Measurements from ENCODE around the gene GXYLT2.
"Not testable (repeated sequence)": the region's sequence is repeated elsewhere in the genome, so short reads cannot be mapped to it uniquely, and the experiment has no call there.

GXYLT2 gene

DNA sequence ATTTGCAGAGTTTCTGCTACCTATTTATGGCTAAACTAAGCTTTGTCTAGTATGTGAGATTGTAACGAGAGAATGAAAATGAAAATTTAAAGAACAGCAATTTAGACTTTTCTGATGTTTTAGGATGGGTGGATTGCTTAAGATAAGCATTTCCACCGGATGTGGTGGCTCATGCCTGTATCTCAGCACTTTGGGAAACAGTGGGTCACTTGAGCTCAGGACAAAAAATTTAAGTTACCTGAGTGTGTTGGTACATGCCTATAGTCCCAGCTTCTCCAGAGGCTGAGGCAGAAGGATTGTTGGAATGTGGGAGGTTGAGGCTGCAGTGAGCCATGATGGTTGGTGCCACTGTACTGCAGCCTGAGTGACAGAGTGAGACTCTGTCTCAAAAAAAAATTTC is 112.1 kb downstream of the GXYLT2 start:
- H3K27ac ChIP-seq = peak overlapping the region; percentile 20
- DNase-seq (ENCODE audit: low read depth, low spot score) = no peak

GRCh38 chr3:73003050-73003449 is 115.2 kb downstream of the GXYLT2 start:
- DNase-seq (ENCODE audit: low read depth, low spot score); H3K27ac ChIP-seq: not testable (repeated sequence)

DNA sequence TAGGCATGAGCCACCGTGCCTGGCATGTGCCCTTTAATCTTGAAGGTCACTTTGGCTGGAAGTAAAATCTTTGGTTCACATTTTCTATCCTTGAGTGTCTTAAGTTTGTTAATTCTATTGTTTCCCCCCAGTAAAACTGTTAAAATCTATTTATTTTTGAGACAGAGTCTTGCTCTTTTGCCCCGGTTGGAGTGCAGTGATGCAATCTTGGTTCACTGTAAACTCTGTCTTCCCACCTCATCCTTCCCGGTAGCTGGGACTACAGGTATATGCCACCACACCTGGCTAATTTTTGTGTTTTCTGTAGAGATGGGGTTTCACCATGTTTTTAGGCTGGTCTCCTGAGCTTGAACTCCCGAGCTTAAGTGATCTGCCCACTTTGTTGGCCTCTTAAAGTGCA is 116.5 kb downstream of the GXYLT2 start:
- no peak overlapping the region for H3K27ac ChIP-seq
- no peak for DNase-seq (ENCODE audit: low read depth, low spot score)

DNA sequence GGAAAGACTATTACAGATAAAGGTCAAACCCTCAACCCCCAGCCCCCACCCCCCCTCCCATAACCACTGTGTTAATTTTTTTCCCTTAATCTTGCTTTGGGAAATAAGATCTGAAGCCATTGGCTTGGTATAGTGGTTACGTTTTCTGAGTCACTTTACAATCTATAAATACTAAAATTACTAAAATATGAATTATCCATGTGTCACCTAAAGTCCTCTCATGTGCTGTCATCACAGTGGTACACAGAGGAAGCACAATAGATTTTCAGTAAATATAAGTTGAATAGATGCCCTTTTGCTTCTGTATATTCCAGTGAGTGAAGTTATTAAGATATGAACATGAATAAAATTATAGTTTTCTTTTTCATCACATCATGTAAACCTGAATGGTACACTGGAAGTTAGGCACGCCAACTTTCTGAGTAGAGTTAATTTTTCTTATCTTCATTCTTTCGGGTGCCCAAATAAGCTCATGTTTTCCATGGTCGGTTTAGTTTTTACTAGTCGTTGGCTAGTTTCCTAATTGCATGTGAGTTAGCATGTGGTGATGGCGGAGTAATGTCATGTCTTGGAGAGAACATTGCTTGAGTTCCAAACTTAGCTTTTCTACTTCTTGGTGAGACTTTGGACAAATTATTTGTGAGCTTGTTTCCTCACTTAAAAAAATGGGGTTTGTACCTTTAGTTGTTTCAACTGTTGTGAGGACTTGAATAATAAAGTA is 120.3 kb downstream of the GXYLT2 start:
- no peak overlapping the region for H3K27ac ChIP-seq
- DNase-seq (ENCODE audit: low read depth, low spot score) = no peak

GRCh38 chr3:73009008-73009407 is 121.2 kb downstream of the GXYLT2 start:
- no peak overlapping the region for H3K27ac ChIP-seq
- no peak for DNase-seq (ENCODE audit: low read depth, low spot score)

DNA sequence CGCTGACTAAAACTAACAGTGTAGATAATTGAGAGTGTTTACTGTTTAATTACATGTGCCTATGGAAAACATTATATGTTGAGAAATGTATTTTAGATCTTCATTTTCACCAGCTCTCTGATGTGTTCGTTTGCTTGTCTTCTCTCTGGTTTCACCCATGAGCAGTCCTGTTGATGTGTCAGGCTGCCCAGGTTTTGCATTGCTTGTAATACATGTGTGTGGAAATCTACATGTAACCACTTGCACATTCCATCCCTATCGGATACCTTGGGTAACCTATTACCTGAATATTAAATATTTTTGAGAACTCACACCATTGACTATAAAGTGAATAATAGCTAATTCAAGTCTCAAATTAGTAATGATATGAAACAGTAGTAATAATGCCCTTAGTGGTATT is 121.9 kb downstream of the GXYLT2 start:
- DNase-seq (ENCODE audit: low read depth, low spot score) = no peak
- H3K27ac ChIP-seq = no peak overlapping the region

DNA sequence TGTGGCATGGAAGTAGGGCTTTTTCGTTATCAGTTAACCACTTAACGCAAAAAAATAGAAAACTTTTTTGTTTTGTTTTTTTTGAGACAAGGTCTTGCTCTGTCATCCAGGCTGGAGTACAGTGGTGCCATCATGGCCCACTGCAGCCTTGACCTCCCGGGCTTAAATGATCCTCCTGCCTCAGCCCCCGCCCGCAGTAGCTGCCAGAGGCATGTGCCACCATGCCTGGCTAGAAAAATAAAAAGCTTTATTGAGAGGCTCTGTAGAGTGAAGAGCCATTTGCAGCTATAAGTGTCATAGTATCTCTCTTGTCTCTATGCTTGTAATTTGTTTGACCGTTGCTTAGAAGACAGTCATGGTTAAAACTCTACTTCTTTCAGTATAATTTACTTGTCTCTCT is 122.3 kb downstream of the GXYLT2 start:
- no peak overlapping the region for H3K27ac ChIP-seq
- DNase-seq (ENCODE audit: low read depth, low spot score) = no peak

GRCh38 chr3:73018298-73018697 is 130.5 kb downstream of the GXYLT2 start:
- no peak for DNase-seq (ENCODE audit: low read depth, low spot score)
- H3K27ac ChIP-seq = no peak overlapping the region

DNA sequence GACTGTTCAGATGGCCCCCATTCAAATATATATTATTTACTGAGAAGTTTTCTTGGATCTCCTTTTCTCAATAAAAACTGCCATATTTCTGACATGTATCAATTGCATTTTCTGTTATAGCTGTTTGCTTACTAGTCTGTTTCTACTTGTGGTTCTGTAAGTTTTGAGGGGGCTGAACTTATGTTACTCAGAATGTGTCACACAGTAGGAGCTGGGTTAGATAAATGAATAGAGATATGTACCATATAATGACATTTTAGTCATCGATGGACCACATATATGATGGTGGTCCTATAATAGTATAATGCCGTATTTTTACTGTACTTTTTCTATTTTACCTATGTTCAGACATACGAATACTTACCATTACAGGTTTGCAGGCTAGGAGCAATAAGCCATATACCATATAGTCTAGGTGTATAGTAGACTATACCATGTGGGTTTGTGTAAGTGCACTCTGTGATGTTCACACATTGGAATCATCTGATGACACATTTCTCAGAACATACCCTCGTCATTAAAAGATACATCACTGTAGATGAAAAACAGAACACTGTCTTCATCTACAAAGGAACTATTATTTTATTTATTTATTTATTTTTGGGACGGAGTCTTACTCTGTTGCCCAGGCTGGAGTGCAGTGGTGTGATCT is 131.1 kb downstream of the GXYLT2 start:
- no peak overlapping the region for H3K27ac ChIP-seq
- DNase-seq (ENCODE audit: low read depth, low spot score) = no peak

DNA sequence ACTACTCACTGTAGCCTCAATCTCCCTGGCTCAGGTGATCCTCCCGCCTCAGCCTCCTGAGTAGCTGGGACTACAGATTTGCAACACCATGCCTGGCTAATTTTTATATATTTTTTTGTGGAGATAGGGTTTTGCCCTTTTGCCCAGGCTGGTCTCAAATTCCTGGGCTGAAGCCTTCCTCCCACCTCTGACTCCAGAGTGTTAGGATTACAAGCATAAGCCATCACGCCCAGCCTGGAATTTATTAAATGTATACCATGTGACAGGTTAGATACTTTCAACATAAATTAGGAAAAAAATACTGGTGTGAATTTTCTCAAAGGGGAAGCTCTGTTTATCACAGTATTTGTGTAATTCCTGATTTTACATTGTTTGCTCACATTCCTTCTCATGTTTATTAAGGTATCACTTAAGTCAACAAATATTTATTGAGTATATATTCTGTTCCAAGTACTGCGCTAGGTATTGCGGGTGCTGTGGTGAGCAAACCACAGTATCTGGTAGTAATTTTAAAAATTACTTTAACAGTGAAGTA is 133.5 kb downstream of the GXYLT2 start:
- no peak for DNase-seq (ENCODE audit: low read depth, low spot score)
- H3K27ac ChIP-seq = no peak overlapping the region

DNA sequence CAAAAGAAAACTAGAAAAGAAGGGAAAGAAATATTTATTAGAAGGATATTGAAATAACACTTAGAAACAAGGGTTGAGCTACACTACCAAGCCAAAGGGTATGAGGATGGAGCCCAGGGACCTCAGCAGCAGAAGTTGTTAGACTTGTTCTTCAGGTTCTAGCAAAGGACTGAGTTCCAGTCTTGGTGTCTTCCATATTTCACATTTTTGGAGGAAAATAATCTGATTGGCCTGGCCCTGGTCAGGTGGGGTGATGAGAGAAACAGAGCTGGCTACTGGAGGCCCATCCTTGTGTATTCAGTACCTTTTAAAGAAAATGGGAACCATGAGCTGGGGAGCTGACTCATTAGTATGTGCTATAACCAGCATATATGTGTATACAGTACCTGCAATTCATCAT is 137.0 kb downstream of the GXYLT2 start:
- no peak for DNase-seq (ENCODE audit: low read depth, low spot score)
- H3K27ac ChIP-seq = peak overlapping the region; percentile 15

- no peak overlapping the region for H3K27ac ChIP-seq
These were observed 138.4 kb downstream of the GXYLT2 start for GRCh38 chr3:73026111-73026759.

More at GRCh38 chr3:73026111-73026759, 138.4 kb downstream of the GXYLT2 start:
- DNase-seq (ENCODE audit: low read depth, low spot score) = no peak
